Stimulated activated CD8-positive, alpha-beta memory T cell treated with anti-CD3 and anti-CD28 coated beads, Interleukin-4, amount 100 ng/mL, for 1 hour (primary cell): ENCODE data around the gene B4GALT2.

Experiments used
- DNase-seq, 2 donors: peaks; one replicate each; pipeline ENCODE4 v3.0.0-alpha.2; 2020; ENCODE audit warnings: low read depth in 2 of 2, low spot score in 1 of 2

B4GALT2 gene

GRCh38 chr1:44027320-44027719 is 48.3 kb downstream of the B4GALT2 start:
- no peak for DNase-seq

GRCh38 chr1:44029260-44029910 is 50.4 kb downstream of the B4GALT2 start:
- DNase-seq, result peak in 1 of 2 donors; percentile 1

- DNase-seq, result peak; percentile 64 to 68
Measured at GRCh38 chr1:44029911-44030604, 51.0 kb downstream of the B4GALT2 start.

GRCh38 chr1:44030605-44031251 is 51.7 kb downstream of the B4GALT2 start:
- DNase-seq, result peak; percentile 9

GRCh38 chr1:44031252-44032169 is 52.5 kb downstream of the B4GALT2 start, which contains the start of gene SLC6A9:
SLC6A9 (minus strand) TSS chr1:44031462; CDS start chr1:44024277, 7,185 bp downstream.
- DNase-seq, result no peak

GRCh38 chr1:44032170-44032790 is 53.3 kb downstream of the B4GALT2 start:
- DNase-seq, result no peak

GRCh38 chr1:44033041-44033575 is 54.1 kb downstream of the B4GALT2 start:
- no peak for DNase-seq

- no peak for DNase-seq
Measured at GRCh38 chr1:44033756-44034155, 54.7 kb downstream of the B4GALT2 start.

- DNase-seq, result no peak
Measured at GRCh38 chr1:44034423-44034822, 55.4 kb downstream of the B4GALT2 start.

GRCh38 chr1:44034976-44035716 is 56.1 kb downstream of the B4GALT2 start:
- no peak for DNase-seq

- no peak for DNase-seq
Measured at GRCh38 chr1:44035726-44036408, 56.9 kb downstream of the B4GALT2 start.

GRCh38 chr1:44036409-44037139 is 57.6 kb downstream of the B4GALT2 start:
- DNase-seq, result peak in 1 of 2 donors; percentile 49

GRCh38 chr1:44037154-44037553 is 58.1 kb downstream of the B4GALT2 start:
- no peak for DNase-seq

GRCh38 chr1:44038876-44039657 is 60.1 kb downstream of the B4GALT2 start:
- no peak for DNase-seq

GRCh38 chr1:44040418-44040817 is 61.4 kb downstream of the B4GALT2 start:
- DNase-seq, result no peak
